Epithelial cell of esophagus (primary cell): ENCODE results near the gene MELTF.
A peak's percentile ranks its signal among the peaks of the same experiment; 100 is the strongest.

Experiments used
- DNase-seq: peaks from one replicate; pipeline ENCODE4 v3.0.0; 2010; ENCODE audit warnings: low read depth
- H3K4me3 ChIP-seq: 2 replicates; pipeline ENCODE4 v1.5.1; 2011; ENCODE audit warnings: mild to moderate bottlenecking, low read length, control low read depth
- CTCF ChIP-seq: IDR thresholded peaks from 2 replicates; pipeline ENCODE4 v1.5.1; 2011; ENCODE audit warnings: low read depth, mild to moderate bottlenecking, low read length, control low read depth, inconsistent platforms; ENCODE audit not compliant: insufficient read depth; ENCODE audit errors: missing control alignments

Gene MELTF

DNA sequence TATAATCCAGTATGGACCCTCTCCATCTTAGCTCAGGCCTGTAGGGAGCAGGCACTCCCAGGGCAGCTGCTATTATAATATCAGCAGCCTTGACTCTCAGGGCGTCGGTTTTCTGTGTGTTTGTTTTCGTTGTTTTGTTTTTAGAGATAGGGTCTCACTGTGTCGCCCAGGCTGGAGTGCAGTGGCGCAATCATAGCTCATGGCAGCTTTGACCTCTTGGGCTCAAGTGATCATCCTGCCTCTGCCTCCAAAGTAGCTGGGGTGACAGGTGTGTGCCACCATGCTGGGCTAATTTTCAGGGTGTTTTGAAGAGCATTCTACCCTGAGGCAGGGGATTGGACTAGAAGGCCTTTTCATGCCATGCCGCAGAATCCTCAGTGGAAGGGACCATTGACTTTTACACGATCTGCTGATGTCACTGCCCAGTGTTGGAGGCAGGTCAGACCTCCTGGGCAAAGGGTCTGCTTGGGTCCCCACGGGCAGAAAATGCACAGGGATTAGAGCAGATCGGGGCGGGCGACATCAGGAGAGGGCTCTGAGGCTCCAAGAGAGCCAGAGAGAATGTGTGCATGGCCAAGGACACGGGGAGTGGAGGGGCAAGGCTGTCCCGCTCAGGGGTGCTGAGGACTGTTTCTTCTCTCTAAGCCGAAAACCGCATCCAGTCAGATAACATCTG is 7.8 kb downstream of the MELTF start:
- DNase-seq: no peak
- TF ChIP-seq CTCF: no peak
- H3K4me3 ChIP-seq: no peak overlapping the region

DNA sequence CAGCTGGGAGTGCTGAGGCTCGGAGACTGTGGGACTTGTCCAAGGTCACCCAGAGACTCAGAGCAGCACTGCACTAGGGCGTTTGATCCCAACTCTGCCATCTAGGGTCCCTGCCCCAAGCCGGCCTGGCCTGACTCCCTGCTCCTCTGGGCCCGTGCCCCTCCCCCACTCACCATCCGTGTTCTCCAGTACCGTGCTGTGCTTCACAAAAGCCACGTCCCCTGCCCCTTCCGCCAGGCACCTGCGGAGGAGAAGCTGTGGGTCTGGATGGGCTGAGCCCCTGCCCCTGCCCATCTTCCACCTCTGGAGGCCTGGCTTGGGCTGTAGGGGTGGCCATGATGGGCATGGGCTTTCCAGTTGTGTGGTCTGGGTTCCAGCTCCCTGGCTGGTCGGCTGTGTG is 8.4 kb downstream of the MELTF start:
- no peak for DNase-seq
- H3K4me3 ChIP-seq: no peak overlapping the region
- TF ChIP-seq CTCF: no peak

GRCh38 chr3:197019535-197019934 is 10.1 kb downstream of the MELTF start:
- no peak overlapping the region for H3K4me3 ChIP-seq
- TF ChIP-seq CTCF: no peak
- no peak for DNase-seq

GRCh38 chr3:197019021-197019420 is 10.6 kb downstream of the MELTF start:
- DNase-seq: peak; percentile 17
- TF ChIP-seq CTCF: no peak
- H3K4me3 ChIP-seq: no peak overlapping the region

DNA sequence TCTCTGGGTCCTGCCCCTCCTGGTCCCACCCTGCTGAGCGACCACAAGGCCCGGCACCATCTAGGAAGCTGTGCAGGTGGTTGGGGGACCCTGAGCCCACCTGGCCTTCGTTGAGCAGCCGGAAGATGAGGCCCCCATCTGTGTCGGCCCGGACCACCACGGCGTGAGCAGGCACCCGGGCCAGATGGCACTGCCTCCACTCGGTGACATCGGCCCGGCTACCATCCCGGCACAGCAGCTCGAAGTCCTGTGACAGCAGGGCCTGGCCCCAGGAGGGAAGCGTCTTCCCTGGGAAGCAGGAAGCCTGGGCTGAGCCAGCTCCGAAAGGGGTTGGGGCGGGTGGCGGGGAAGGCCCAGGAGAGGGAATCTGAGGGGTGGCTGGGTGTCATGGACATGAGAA is 12.6 kb downstream of the MELTF start:
- H3K4me3 ChIP-seq: no peak overlapping the region
- TF ChIP-seq CTCF: no peak
- no peak for DNase-seq

GRCh38 chr3:197015790-197016736 is 13.6 kb downstream of the MELTF start:
- no peak for DNase-seq
- no peak overlapping the region for H3K4me3 ChIP-seq
- TF ChIP-seq CTCF: no peak
